K562 treated with DMSO at 1 percent for 12 hours (cell line): ENCODE measurements around the gene BPIFB4. TPM values are rescaled to one million over a fixed set of nuclear protein-coding genes. Genes with fewer than 3 reads are reported as not detected.

Experiments used
- total RNA-seq: library from RNA; unstranded; fragments of 300-600 nt; gene quantifications from 2 replicates; pipeline ENCODE4 v1.2.3, GENCODE V29; 2022; ENCODE audit not compliant: insufficient read depth

Gene BPIFB4
- not detected in 2 replicates for total RNA-seq

GRCh38 chr20:33079259-33079658, at the start of gene BPIFB4:
Gene BPIFB4, plus strand, starts transcription at chr20:33079643. Its CDS starts 1,884 bp downstream, at chr20:33081527.

GRCh38 chr20:33031531-33031930, 47.9 kb upstream of the BPIFB4 start, which contains the start of gene BPIFB6:
Gene BPIFB6, plus strand, starts transcription at chr20:33031648. Its CDS starts 0 bp downstream, at chr20:33031648.

GRCh38 chr20:33053291-33054106, 25.9 kb upstream of the BPIFB4 start, which contains the start of gene BPIFB3:
Gene BPIFB3, plus strand, starts transcription at chr20:33053903. Its CDS starts 1,533 bp downstream, at chr20:33055436.

Other genes starting within 250 kb of the BPIFB4 start
- not detected in 2 replicates for gene EFCAB8, start 220.7 kb upstream of the BPIFB4 start, total RNA-seq
- not detected in 2 replicates for gene SUN5, start 75.2 kb upstream of the BPIFB4 start, total RNA-seq
- not detected in 2 replicates for gene BPIFB2, start 71.9 kb upstream of the BPIFB4 start, total RNA-seq
- gene BPIFB6, start 48.0 kb upstream of the BPIFB4 start, total RNA-seq, result not detected in 2 replicates
- not detected in 2 replicates for gene BPIFB3, start 25.7 kb upstream of the BPIFB4 start, total RNA-seq
- gene BPIFA2, start 88.5 kb downstream of the BPIFB4 start, total RNA-seq, result not detected in 2 replicates
- gene BPIFA3, start 137.7 kb downstream of the BPIFB4 start, total RNA-seq, result not detected in 2 replicates
- gene BPIFA1, start 156.4 kb downstream of the BPIFB4 start, total RNA-seq, result not detected in 2 replicates
- gene BPIFB1, start 203.6 kb downstream of the BPIFB4 start, total RNA-seq, result not detected in 2 replicates